CD4-positive, alpha-beta T cell treated with Interleukin-6 for 4 hours (primary cell): ENCODE data around the gene TFR2.
A peak's percentile ranks its signal among the peaks of the same experiment; 100 is the strongest.

ENCODE experiments used
- DNase-seq: peaks from one replicate; pipeline ENCODE4 v3.0.0-alpha.2; 2020; ENCODE audit warnings: mixed read lengths

Gene TFR2

GRCh38 chr7:100654908-100655831 is 13.8 kb upstream of the TFR2 start:
- no peak for DNase-seq

GRCh38 chr7:100649826-100650565 is 8.6 kb upstream of the TFR2 start:
- DNase-seq = no peak

DNA sequence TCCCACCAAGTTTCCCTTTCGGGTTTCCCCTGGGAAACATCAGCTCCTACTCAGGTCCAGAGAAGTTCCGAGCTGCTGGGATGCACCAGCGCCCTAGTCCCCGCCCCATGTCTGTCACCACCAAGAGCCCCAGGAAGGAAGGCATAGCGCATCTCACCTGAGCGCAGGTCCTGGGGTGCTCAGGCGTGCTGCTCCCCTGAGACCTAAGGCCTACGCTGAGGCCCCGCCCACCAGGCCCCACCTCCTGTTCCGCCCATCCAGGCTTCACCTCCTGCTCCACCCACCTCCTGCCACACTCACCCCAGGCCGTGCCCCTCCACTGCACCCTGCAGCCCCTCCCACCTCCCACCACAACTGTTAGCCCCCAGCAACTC is 1.2 kb upstream of the TFR2 start:
- peak; percentile 36 for DNase-seq

DNA sequence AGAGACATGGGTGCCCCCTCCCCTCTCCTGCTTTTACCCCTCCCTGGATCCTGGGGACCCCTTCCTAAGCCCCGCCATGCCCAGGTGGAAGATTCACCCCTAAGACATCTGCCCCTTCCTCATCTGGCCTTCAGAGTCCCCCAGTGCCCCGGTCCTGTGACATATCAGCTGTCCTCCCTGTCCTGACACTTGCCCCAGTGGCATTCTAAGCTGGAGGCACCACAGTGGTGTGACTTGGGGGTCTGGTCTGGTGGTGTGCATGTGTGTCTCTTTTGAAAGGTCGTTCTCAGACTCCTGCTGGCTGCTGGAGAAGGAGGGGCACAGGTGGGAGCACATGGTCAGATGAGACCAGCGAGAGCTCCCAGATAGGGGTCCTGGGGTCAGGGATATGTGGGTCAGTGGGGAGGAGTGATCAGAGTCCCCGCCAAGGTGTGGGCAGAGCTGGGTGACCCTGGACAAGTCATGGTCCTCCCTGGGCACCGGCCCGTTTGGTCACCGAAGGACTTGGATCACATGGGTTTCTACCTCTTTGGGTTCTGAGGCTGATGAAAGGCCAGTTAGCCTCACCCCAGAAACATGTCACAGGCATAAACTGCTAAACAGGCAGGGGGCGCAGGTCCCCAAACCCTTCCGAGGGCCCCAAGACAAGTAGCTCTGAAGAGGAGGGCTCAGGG is 645 bp upstream of the TFR2 start:
- DNase-seq = no peak

GRCh38 chr7:100640517-100641440 is 573 bp downstream of the TFR2 start:
- DNase-seq = no peak

- DNase-seq = no peak
These were observed 1.3 kb downstream of the TFR2 start for GRCh38 chr7:100639995-100640516.

GRCh38 chr7:100632951-100633717 is 8.2 kb downstream of the TFR2 start:
- peak; percentile 73 for DNase-seq

GRCh38 chr7:100630066-100630465 is 11.3 kb downstream of the TFR2 start:
- DNase-seq = no peak

DNA sequence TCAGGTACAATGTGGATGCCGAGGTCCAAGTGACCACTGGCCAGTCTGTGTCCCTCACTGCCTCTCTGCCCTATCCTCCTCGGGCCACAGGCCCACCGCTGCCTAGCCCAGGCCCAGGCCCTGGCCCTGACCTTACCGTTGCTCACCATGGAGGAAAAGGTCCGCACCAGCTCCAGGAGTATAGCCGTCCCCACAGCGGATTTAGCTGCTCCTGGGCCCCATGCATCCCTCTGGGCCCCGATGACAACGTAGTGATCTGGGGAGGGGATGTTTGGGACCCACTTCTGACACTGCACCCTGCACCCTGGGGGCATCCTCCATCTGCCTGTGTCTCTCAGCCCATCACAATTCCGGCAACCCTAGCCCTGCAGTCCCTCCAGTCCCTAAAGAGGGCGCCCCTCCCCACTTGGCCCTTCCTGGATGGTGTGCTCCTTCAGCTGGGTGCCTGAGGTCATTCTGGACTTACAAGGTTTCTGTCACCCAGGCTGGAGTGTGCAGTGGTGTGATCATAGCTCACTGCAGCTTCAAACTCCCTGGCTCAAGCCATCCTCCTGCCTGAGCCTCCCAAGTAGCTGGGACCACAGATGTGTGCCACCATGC is 12.1 kb downstream of the TFR2 start:
- peak; percentile 28 for DNase-seq

DNA sequence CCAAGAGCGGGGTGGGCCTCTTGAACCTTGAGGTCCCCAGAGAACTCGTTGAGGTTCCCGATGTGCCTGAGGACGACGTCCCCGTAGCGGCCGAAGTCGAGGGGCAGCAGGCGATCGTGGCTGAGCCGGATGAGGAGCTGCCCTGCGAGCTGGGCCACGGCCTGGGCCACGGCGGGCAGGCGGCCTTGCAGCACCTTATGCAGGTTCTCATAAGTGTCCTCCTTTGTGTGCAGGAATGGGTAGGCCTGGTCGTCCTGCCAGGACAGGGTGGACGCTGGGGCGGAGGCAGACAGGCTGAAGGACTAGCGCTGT is 14.2 kb downstream of the TFR2 start:
- no peak for DNase-seq

DNA sequence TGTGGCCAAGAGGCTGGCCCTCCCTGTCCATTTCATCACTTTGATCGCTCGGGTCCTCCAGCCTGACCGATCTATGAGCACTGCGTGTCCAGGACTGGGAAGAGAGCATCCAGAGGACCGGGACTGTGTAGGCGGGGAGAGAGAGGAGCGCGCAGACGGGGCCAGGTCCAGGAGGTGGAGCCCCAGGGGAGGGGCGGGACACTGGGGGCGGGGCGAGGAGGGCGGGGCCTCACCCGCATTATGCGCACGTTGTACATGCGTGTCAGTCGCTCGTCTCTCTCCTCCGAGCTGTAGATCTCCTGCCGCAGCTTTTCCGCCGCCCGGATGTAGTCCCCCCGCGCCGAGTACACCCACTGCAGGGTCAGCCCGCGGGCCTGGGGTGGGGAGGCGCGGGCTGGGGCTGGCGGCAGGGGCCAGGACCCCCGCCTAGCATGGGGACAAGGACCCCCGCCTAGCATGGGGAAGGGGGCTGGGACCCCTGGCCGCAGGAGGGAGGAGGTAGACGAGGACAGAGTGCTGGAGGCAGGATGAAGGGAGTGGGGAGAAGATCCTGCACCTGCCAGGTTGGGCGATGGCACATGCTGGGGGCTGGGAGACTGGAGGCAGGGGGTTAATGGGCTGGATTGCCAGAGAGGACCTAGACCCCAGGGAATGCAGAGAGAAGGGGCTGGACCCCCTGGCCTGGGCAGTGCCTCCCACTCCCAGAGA is 14.7 kb downstream of the TFR2 start:
- peak; percentile 94 for DNase-seq

DNA sequence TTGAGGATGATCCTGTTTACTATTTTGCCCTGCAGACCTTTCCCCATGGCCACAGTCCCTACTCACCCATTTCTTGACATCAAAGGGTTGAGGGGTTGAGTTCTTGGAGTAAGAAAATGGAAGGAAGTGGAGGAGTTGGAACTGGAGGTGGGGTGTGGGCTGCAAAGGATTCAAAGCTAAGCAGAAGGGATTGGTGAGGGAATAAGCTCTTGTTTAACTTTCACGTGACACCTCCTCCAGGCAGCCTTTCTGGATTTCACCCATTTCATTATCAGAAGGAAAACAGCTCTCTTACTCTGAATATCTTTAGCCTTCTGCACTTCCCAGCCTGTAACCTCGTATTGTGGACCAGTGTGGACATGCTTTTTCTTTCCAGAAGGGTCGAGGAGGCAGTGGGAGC is 15.3 kb downstream of the TFR2 start:
- DNase-seq = no peak

- no peak for DNase-seq
These were observed 17.2 kb downstream of the TFR2 start for GRCh38 chr7:100623951-100624824.

DNA sequence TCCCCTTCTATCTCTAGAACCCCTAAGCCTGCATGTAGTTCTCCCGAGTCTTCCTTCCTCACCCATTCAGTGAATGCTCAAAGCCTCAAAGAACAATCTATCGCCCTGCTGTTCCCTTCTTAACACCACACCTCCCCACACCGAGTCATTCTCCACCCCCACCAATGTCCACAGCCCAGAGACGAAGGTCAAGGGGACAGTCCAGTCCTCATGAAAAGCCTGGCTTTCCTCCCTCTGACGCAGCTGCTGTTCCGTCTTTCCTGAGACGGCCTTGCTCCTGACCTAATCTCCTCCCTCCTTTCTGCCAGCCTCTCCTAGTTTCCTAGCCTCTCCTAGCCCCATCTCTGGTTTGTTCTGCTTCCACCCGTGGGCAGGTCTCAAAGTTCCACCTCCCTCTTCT is 19.8 kb downstream of the TFR2 start:
- DNase-seq = no peak

DNA sequence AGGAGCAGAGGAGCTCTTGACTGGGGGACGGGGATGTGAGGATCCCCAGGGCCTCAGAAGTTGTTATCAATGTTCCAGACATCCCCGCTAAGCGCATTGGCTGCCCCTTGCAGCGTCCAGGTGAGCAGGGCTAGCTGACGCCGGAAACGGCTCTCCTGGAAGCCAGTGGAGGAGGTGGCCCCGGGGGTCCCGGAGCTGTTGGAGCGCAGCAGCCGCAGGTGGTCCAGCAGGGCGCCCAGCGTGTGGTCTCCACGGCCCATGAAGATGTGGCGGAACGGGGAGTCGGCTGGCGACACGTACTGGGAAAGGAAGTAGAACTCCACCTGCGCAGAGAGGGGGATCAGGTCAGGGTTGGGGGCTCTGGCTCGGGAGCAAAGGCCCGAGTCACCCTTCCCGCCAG is 20.5 kb downstream of the TFR2 start:
- no peak for DNase-seq

DNA sequence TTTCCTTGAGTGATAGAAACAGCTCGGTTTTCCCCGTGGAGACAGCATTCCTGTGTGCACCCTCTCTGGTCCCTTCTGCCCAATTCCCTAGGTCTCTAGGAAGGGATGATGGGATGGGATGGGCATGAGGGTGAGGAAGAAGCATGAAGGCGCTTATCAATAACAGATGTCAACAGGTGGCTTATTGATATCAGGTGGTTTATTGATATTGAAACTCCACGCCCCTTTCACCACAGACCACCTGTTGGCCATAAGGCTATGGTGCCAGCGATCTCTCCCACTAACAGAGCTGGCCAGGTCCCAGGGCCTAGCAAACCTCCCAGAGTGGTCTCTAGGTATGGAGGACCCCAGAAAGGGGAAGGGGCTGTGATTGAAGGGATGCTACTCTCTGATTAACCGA is 21.1 kb downstream of the TFR2 start:
- DNase-seq = no peak

DNA sequence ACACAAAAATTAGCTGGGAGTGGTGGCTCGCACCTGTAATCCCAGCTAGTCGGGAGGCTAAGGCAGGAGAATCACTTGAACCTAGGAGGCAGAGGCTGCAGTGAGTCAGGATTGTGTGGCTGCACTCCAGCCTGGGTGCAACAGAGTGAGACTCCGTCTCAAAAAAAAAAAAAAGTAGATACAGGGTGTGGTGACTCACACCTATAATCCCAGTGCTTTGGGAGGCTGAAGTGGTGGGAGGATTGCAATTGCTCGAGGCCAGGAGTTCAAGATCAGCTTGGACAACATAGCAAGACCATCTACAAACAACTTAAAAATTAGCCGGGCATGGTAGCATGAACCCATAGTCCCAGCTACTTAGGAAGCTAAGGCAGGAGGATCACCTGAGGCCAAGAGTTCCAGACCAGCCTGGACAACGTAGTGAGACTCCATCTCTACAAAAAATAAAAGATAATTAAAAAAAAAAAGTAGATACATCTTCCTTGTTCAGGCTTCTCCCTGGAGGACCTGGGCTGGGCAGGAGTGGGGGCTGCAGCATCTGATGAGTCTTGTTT is 27.0 kb downstream of the TFR2 start:
- DNase-seq = no peak

GRCh38 chr7:100613412-100614175 is 27.8 kb downstream of the TFR2 start:
- no peak for DNase-seq
